Mesendoderm (in vitro differentiated cells): ENCODE measurements around the gene ITCH.
"Not testable (repeated sequence)": the region's sequence is repeated elsewhere in the genome, so short reads cannot be mapped to it uniquely, and the experiment has no call there.

Experiments
- DNase-seq: peaks from one replicate; pipeline ENCODE4 v3.0.0; 2013
- H2AK5ac ChIP-seq: 2 replicates; pipeline ENCODE4 v1.6.1; 2013; ENCODE audit warnings: low read length, inconsistent platforms
- H2BK120ac ChIP-seq: 2 replicates; pipeline ENCODE4 v1.6.1; 2013; ENCODE audit warnings: low read depth, mild to moderate bottlenecking, low read length, moderate library complexity, mixed read lengths
- H2BK15ac ChIP-seq: replicated peaks from 2 replicates; pipeline ENCODE4 v1.6.1; 2013; ENCODE audit warnings: low read depth, mild to moderate bottlenecking, moderate library complexity
- H2BK5ac ChIP-seq: 2 replicates; pipeline ENCODE4 v1.6.1; 2013; ENCODE audit warnings: low read length, inconsistent platforms
- H3K18ac ChIP-seq: 2 replicates; pipeline ENCODE4 v1.6.1; 2013; ENCODE audit warnings: mild to moderate bottlenecking, low read length, mixed read lengths
- H3K23ac ChIP-seq: one replicate; pipeline ENCODE4 v1.6.1; 2013; ENCODE audit warnings: low read length
- H3K27ac ChIP-seq: 2 replicates; pipeline ENCODE4 v1.5.1; 2013; ENCODE audit warnings: low read depth, mild to moderate bottlenecking, inconsistent platforms, low read length, moderate library complexity
- H3K27me3 ChIP-seq: 2 replicates; pipeline ENCODE4 v1.6.1; 2013; ENCODE audit warnings: low read length, control low read depth, mild to moderate bottlenecking, inconsistent platforms; ENCODE audit not compliant: insufficient read depth, poor library complexity
- H3K36me3 ChIP-seq: 2 replicates; pipeline ENCODE4 v1.6.1; 2013; ENCODE audit warnings: low read length, inconsistent platforms; ENCODE audit not compliant: control insufficient read depth, insufficient read depth
- H3K4ac ChIP-seq: one replicate; pipeline ENCODE4 v1.6.1; 2013; ENCODE audit warnings: low read depth, mild to moderate bottlenecking, low read length, moderate library complexity
- H3K4me1 ChIP-seq: 2 replicates; pipeline ENCODE4 v1.6.1; 2013; ENCODE audit warnings: low read depth, low read length, inconsistent platforms; ENCODE audit not compliant: control insufficient read depth
- H3K4me2 ChIP-seq: 2 replicates; pipeline ENCODE4 v1.6.1; 2013; ENCODE audit warnings: low read length
- H3K4me3 ChIP-seq: 2 replicates; pipeline ENCODE4 v1.5.1; 2013; ENCODE audit warnings: mild to moderate bottlenecking, low read length
- H3K56ac ChIP-seq: one replicate; pipeline ENCODE4 v1.6.1; 2013; ENCODE audit warnings: low read length
- H3K79me1 ChIP-seq: 2 replicates; pipeline ENCODE4 v1.6.1; 2013; ENCODE audit warnings: low read length, inconsistent platforms
- H3K79me2 ChIP-seq: 2 replicates; pipeline ENCODE4 v1.6.1; 2013; ENCODE audit warnings: mild to moderate bottlenecking, low read length; ENCODE audit not compliant: control insufficient read depth, insufficient read depth
- H3K9ac ChIP-seq: 2 replicates; pipeline ENCODE4 v1.6.1; 2013; ENCODE audit warnings: low read length, inconsistent platforms
- H4K5ac ChIP-seq: one replicate; pipeline ENCODE4 v1.6.1; 2013; ENCODE audit warnings: low read length
- H4K8ac ChIP-seq: one replicate; pipeline ENCODE4 v1.6.1; 2013; ENCODE audit warnings: low read depth, mild to moderate bottlenecking, control low read depth, low read length, moderate library complexity
- WGBS: extraction: QIAGEN DNeasy Blood & Tissue Kit; methylation state at CpG from one replicate; pipeline ENCODE4 v1.1.7; 2013; ENCODE audit warnings: low lambda C conversion rate, missing lambda C conversion rate; ENCODE audit not compliant: insufficient coverage; ENCODE audit errors: extremely low coverage; 5-methylcytosine and 5-hydroxymethylcytosine counted together

Gene ITCH

DNA sequence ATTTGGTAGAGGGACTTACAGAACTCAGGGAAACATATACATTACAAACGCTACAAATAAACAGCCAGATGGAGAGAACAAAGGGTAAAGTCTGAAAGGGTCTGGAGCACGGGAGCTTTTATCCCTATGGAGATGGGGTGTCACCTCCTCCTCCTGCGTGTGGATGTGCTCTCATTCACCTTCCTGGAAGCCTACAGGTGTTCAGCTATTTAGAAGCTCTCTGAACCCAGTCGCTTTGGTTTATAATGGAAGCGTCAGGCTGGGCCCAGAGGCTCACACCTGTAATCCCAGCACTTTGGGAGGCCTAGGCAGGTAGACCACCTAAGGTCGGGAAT lies 17.7 kb upstream of the ITCH start:
- no peak overlapping the region for H3K4me2 ChIP-seq
- no peak for DNase-seq

DNA sequence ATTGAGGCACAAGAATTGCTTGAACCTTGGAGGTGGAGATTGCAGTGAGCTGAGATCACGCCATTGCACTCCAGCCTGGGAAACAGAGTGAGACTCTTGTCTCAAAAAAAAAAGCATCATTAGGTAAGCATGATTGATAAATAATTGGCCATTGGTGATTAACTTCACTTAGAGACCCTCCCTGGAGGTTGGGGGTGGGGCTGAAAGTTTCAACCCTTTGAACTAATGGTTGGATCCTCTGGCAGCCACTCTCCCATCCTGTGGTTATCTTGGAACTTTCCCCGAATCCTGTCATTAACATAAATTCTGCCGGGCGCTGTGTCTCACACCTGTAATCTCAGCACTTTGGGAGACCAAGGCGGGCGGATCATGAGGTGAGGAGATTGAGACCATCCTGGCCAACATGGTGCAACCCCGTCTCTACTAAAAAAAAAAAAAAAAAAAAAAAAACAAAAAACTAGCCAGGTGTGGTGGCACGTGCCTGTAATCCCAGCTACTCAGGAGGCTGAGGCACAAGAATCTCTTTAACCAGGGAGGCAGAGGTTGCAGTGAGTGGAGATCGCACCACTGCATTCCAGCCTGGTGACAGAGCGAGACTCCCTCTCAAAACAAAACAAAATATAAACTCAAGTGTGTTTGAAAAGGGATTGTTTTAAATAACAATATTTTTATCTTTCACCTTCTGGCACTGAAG lies 17.1 kb upstream of the ITCH start:
- H3K9ac ChIP-seq = not testable (repeated sequence)

More for the DNA sequence above, 17.7 kb upstream of the ITCH start:
- Histone ChIP-seq H3K27ac (no peak overlapping the region), H3K56ac (no peak overlapping the region), H4K8ac (no peak overlapping the region), H3K23ac (no peak overlapping the region), H2BK5ac (no peak overlapping the region), H3K27me3 (no peaks in the 10 kb centered on the region), H3K9ac (no peak overlapping the region), H2AK5ac (no peak overlapping the region), H3K79me1 (no peaks in the 10 kb centered on the region), H3K4ac (no peak overlapping the region), H2BK120ac (no peak overlapping the region), H3K36me3 (no peaks in the 10 kb centered on the region), H3K18ac (no peak overlapping the region), H2BK15ac (no peak overlapping the region), H4K5ac (no peak overlapping the region), H3K4me3 (no peak overlapping the region), H3K79me2 (no peaks in the 10 kb centered on the region), H3K4me1 (peaks cover 2% of the 10 kb centered on the region)
- WGBS = no CpG with 5 or more reads among the region's 6 CpGs

DNA sequence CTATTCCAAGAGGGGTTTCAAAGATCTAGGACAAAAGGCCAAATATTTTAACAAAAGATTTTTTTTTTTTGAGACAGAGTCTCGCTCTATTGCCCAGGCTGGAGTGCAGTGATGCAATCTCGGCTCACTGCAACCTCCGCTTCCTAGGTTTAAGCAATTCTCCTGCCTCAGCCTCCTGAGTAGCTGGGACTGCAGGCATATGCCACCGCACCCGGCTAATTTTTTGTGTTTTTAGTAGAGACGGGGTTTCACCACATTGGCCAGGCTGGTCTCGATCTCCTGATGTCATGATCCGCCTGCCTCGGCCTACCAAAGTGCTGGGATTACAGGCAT lies 16.6 kb upstream of the ITCH start:
- not testable (repeated sequence) for H2BK5ac ChIP-seq, H3K56ac ChIP-seq, H2AK5ac ChIP-seq, H2BK120ac ChIP-seq, DNase-seq, H3K79me1 ChIP-seq, H3K18ac ChIP-seq, H3K27me3 ChIP-seq, H3K36me3 ChIP-seq, H3K4me3 ChIP-seq, H3K23ac ChIP-seq, H4K5ac ChIP-seq, H3K4ac ChIP-seq, H3K79me2 ChIP-seq, H3K27ac ChIP-seq, H4K8ac ChIP-seq, H3K4me2 ChIP-seq, H3K9ac ChIP-seq, H3K4me1 ChIP-seq, H2BK15ac ChIP-seq
- WGBS = no CpG with 5 or more reads among the region's 9 CpGs

More for the DNA sequence above, 17.1 kb upstream of the ITCH start:
- H3K18ac ChIP-seq, H3K4me2 ChIP-seq, H3K4me3 ChIP-seq, H3K4me1 ChIP-seq, H2AK5ac ChIP-seq, H3K23ac ChIP-seq, H2BK15ac ChIP-seq, H4K8ac ChIP-seq, H3K27me3 ChIP-seq, H3K27ac ChIP-seq, H3K4ac ChIP-seq, H3K79me1 ChIP-seq, H2BK120ac ChIP-seq, H2BK5ac ChIP-seq, H3K36me3 ChIP-seq, H3K56ac ChIP-seq, H3K79me2 ChIP-seq, H4K5ac ChIP-seq: not testable (repeated sequence)
- WGBS = no CpG with 5 or more reads among the region's 10 CpGs
- DNase-seq = peak; percentile 93

DNA sequence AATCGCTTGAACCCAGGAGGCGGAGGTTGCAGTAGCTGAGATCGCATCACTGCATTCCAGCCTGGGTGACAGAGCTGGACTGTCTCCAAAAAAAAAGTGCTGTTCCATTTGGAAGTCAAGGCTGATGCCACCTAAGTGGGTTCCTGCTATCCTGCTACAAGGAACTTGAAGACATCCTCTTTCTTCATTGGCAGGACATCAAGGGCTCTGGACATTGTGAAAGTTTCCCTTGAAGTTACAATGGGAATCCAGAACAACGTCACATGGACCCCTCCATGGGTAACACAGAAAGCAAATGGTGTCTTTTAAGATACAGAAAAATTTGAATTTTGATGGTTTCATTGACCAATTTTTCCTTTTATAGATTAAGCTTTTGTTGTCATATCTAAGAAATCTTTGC lies 15.5 kb upstream of the ITCH start:
- Histone ChIP-seq H3K79me2 (no peaks in the 10 kb centered on the region), H2BK5ac (no peak overlapping the region), H3K9ac (no peak overlapping the region), H3K4me2 (no peak overlapping the region), H3K4ac (no peak overlapping the region), H2BK15ac (no peak overlapping the region), H3K27ac (no peak overlapping the region), H4K8ac (no peak overlapping the region), H3K56ac (no peak overlapping the region), H2BK120ac (no peak overlapping the region), H4K5ac (no peak overlapping the region), H3K79me1 (no peaks in the 10 kb centered on the region), H3K27me3 (no peaks in the 10 kb centered on the region), H2AK5ac (no peak overlapping the region), H3K36me3 (no peaks in the 10 kb centered on the region), H3K4me3 (no peak overlapping the region), H3K4me1 (peaks cover 2% of the 10 kb centered on the region), H3K18ac (no peak overlapping the region), H3K23ac (no peak overlapping the region)
- DNase-seq = no peak
- no CpG with 5 or more reads among the region's 4 CpGs for whole genome bisulfite sequencing

DNA sequence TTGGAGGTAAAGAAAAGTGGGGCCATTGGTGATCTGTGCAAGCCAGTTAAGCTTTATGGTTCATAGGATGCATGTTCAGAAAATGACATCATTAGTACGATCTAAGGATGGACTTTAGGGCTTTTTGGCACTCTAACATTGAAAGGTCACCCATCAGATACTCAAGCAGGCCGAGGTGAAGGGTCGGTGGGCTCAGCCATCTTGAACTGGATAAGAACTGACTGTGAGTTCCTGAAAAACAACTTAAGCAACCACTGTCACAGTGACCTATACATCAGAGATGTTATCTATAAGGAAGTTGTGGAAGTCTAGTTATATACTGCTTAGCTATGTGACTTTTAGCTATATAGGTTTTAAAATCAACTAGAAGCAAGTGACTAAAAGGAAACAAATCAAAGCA lies 13.0 kb upstream of the ITCH start:
- Histone ChIP-seq H3K56ac (no peak overlapping the region), H3K4ac (no peak overlapping the region), H2BK120ac (no peak overlapping the region), H3K36me3 (no peaks in the 10 kb centered on the region), H3K18ac (no peak overlapping the region), H2BK5ac (no peak overlapping the region), H3K79me2 (no peaks in the 10 kb centered on the region), H2BK15ac (no peak overlapping the region), H3K27me3 (no peaks in the 10 kb centered on the region), H4K5ac (no peak overlapping the region), H3K9ac (no peak overlapping the region), H3K27ac (no peak overlapping the region), H3K4me3 (no peak overlapping the region), H3K79me1 (no peaks in the 10 kb centered on the region), H3K4me1 (peaks cover 1% of the 10 kb centered on the region), H3K4me2 (no peak overlapping the region), H2AK5ac (no peak overlapping the region), H4K8ac (no peak overlapping the region), H3K23ac (no peak overlapping the region)
- DNase-seq = no peak
- WGBS = no CpG with 5 or more reads among the region's 3 CpGs

DNA sequence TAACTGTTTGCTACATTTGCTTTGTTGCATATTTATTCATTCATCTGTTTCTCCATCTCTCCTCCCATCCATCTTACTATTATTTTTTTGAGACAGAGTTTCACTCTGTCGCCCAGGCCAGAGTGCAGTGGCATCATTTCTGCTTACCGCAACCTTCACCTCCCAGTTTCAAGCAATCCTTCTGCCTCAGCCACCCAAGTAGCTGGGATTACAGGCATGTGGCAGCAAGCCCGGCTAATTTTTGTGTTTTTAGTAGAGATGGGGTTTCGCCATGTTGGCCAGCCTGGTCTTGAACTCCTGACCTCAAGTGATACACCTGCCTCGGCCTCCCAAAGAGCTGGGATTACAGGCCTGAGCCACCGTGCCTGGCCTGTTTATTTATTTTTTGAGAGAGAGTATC lies 9.6 kb upstream of the ITCH start:
- H3K4me1 ChIP-seq, H3K4me3 ChIP-seq, H3K56ac ChIP-seq, H2BK15ac ChIP-seq, H3K4ac ChIP-seq, H2BK5ac ChIP-seq, H2BK120ac ChIP-seq, H4K8ac ChIP-seq, H3K9ac ChIP-seq, H4K5ac ChIP-seq, H3K18ac ChIP-seq, H3K27ac ChIP-seq, H3K4me2 ChIP-seq, H3K79me2 ChIP-seq, H3K27me3 ChIP-seq, H2AK5ac ChIP-seq, H3K79me1 ChIP-seq, H3K23ac ChIP-seq, DNase-seq, H3K36me3 ChIP-seq: not testable (repeated sequence)
- no CpG with 5 or more reads among the region's 6 CpGs for WGBS
